ENCODE measurements around the gene GABRA4. TPM values are rescaled to one million over a fixed set of nuclear protein-coding genes. Genes with fewer than 3 reads are reported as not detected.

The GABRA4 gene
- polyA plus RNA-seq, 1 donor: 0.31 TPM

DNA sequence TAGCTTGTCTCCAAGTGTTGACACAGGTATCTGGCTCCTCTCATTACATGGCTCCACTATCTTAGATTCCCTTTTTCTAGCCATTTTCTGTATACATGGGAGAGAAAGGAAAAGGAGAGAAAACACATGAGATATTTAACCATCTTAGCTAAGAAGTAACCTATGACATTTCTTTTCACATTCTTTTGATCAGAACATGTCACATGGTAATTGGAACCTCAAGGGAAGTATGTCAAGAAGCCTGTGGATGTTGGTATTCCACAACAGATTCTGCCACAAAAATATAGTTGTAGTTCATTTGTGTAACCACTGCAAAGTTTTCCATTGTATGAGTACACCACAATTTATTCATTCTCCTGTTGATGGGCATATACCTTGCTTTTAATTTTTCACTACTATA, 19.3 kb upstream of the GABRA4 start:
- Histone ChIP-seq H3K27ac (ENCODE audit: low read length) (no peak overlapping the region), H3K4me1 (ENCODE audit: control insufficient read depth, insufficient read depth, low read length) (no peaks in the 10 kb centered on the region), H3K9me3 (ENCODE audit: control insufficient read depth, low read depth, low read length) (no peaks in the 10 kb centered on the region), H3K36me3 (ENCODE audit: control insufficient read depth, insufficient read depth, low read length) (no peaks in the 10 kb centered on the region), H3K27me3 (ENCODE audit: control insufficient read depth, insufficient read depth, low read length) (no peaks in the 10 kb centered on the region), H3K4me3 (ENCODE audit: low read length) (no peak overlapping the region)
- DNase-seq: no peak

DNA sequence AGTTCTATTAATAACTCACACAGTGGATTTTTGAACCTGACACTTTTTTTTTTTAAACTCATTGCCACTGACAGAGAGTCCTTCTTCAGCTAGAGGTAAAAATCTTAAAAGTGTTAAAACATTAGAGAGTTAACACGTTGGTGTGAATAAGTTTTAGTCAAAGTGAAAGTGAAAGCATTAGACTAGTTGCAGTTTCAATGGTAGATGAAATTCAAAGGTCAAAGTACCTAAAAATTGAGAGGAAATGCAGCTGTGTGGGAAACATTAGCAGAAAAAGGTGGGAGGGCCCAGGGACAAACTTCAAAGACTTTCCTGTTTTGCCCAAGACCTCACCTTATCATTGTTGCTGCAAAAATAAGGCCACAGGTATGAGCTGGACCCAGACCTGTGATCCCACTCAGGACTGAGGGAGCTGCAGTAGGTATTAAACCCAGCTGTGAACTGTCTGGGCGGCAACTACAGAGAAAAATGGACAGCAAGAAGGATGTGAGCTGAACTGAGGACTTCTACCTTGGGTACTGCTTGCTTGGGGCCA, 17.6 kb upstream of the GABRA4 start:
- Histone ChIP-seq H3K4me1 (ENCODE audit: control insufficient read depth, insufficient read depth, low read length) (no peaks in the 10 kb centered on the region), H3K27ac (ENCODE audit: low read length) (no peak overlapping the region), H3K36me3 (ENCODE audit: control insufficient read depth, insufficient read depth, low read length) (no peaks in the 10 kb centered on the region), H3K4me3 (ENCODE audit: low read length) (no peak overlapping the region), H3K9me3 (ENCODE audit: control insufficient read depth, low read depth, low read length) (no peaks in the 10 kb centered on the region), H3K27me3 (ENCODE audit: control insufficient read depth, insufficient read depth, low read length) (no peaks in the 10 kb centered on the region)
- DNase-seq: peak in 1 of 2 donors; percentile 69
- WGBS (ENCODE audit: insufficient coverage, low lambda C conversion rate): 0% methylated on average over 1 of the region's 2 CpGs

DNA sequence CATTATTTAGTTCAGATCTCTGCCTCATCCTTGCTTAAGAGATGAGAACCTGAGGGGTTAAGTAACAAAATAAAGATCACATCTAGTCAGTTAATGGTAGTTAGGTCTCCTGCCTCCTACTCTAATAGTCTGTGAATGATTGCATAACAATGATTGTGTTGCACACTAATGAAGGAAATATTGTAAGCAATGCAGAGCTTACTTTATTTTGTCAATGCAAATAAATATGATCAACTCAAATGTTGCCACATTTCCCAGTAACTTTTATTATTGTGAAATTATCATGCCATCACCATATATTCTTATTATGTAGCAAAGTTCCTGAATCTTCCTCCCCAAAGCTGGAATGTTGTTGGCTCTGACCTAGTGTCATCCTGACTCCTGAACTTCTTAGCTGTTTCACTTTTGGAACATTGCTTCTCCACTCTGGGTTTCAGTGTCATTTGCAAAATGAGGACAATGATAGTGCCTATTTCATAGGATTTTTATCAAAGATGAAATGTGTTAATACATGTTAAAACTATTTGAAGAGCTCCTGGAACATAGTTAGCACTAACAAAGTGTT, 17.0 kb upstream of the GABRA4 start:
- peak in 1 of 2 donors; percentile 3 for DNase-seq
- no peaks in the 10 kb centered on the region for H3K27me3 ChIP-seq (ENCODE audit: control insufficient read depth, insufficient read depth, low read length)
- no peak overlapping the region for H3K27ac ChIP-seq (ENCODE audit: low read length)
- H3K4me3 ChIP-seq (ENCODE audit: low read length): no peak overlapping the region
- no peaks in the 10 kb centered on the region for H3K4me1 ChIP-seq (ENCODE audit: control insufficient read depth, insufficient read depth, low read length)
- H3K36me3 ChIP-seq (ENCODE audit: control insufficient read depth, insufficient read depth, low read length): no peaks in the 10 kb centered on the region
- H3K9me3 ChIP-seq (ENCODE audit: control insufficient read depth, low read depth, low read length): no peaks in the 10 kb centered on the region

DNA sequence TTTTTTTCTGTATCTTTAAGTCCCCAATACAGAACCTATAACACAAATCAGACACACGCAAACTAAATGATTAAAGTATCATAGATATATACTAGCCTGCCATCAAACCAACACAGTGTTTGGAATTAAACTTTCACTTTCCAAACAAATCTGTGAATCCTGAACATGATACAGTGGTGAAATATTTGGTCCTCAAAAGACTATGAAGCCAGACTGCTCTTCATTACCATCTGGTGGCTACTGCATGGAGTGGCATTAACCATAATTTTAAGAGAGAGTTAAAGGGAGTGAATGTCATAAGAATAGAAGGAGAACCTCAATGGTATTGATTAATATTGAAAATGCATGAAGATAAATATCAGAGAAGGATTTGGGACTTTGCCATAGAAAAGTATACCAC, 9.2 kb upstream of the GABRA4 start:
- WGBS (ENCODE audit: insufficient coverage, low lambda C conversion rate): no CpG with 5 or more reads among the region's 1 CpG
- DNase-seq: no peak
- Histone ChIP-seq H3K9me3 (ENCODE audit: control insufficient read depth, low read depth, low read length) (no peaks in the 10 kb centered on the region), H3K27ac (ENCODE audit: low read length) (no peak overlapping the region), H3K36me3 (ENCODE audit: control insufficient read depth, insufficient read depth, low read length) (no peaks in the 10 kb centered on the region), H3K4me3 (ENCODE audit: low read length) (no peak overlapping the region), H3K27me3 (ENCODE audit: control insufficient read depth, insufficient read depth, low read length) (no peaks in the 10 kb centered on the region), H3K4me1 (ENCODE audit: control insufficient read depth, insufficient read depth, low read length) (no peaks in the 10 kb centered on the region)

GRCh38 chr4:47000406-47000805, 7.0 kb upstream of the GABRA4 start:
- no peak overlapping the region for H3K4me3 ChIP-seq (ENCODE audit: low read length)
- no CpG with 5 or more reads among the region's 1 CpG for WGBS (ENCODE audit: insufficient coverage, low lambda C conversion rate)
- no peak for DNase-seq
- H3K36me3 ChIP-seq (ENCODE audit: control insufficient read depth, insufficient read depth, low read length): no peaks in the 10 kb centered on the region
- no peaks in the 10 kb centered on the region for H3K4me1 ChIP-seq (ENCODE audit: control insufficient read depth, insufficient read depth, low read length)
- no peak overlapping the region for H3K27ac ChIP-seq (ENCODE audit: low read length)
- H3K9me3 ChIP-seq (ENCODE audit: control insufficient read depth, low read depth, low read length): no peaks in the 10 kb centered on the region
- H3K27me3 ChIP-seq (ENCODE audit: control insufficient read depth, insufficient read depth, low read length): peaks cover 1% of the 10 kb centered on the region

DNA sequence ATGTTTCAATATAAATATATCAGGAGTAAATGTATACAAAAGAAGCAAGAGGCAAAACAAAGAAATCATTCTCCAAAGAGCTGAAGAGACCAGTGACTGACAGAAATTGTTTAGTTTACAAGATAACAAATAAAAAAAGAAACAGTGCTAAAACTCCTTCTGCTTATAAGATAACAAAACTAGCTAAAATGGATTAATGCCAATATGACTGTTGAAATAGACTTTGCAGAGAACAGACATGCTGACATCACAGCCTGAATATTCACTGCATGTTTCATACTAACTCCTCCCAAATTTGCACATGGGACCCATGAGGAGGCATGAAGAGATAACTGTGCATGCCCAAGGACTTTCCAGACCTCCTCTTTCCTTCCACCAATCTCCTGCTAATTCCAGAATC, 6.2 kb upstream of the GABRA4 start:
- Histone ChIP-seq H3K9me3 (ENCODE audit: control insufficient read depth, low read depth, low read length) (no peaks in the 10 kb centered on the region), H3K27ac (ENCODE audit: low read length) (no peak overlapping the region), H3K27me3 (ENCODE audit: control insufficient read depth, insufficient read depth, low read length) (peaks cover 9% of the 10 kb centered on the region), H3K4me3 (ENCODE audit: low read length) (no peak overlapping the region), H3K4me1 (ENCODE audit: control insufficient read depth, insufficient read depth, low read length) (no peaks in the 10 kb centered on the region), H3K36me3 (ENCODE audit: control insufficient read depth, insufficient read depth, low read length) (no peaks in the 10 kb centered on the region)
- no peak for DNase-seq

GRCh38 chr4:46994007-46994405, 625 bp upstream of the GABRA4 start:
- Histone ChIP-seq H3K4me3 (ENCODE audit: low read length) (peak overlapping the region; percentile 45), H3K27me3 (ENCODE audit: control insufficient read depth, insufficient read depth, low read length) (peaks cover 38% of the 10 kb centered on the region), H3K9me3 (ENCODE audit: control insufficient read depth, low read depth, low read length) (no peaks in the 10 kb centered on the region), H3K36me3 (ENCODE audit: control insufficient read depth, insufficient read depth, low read length) (no peaks in the 10 kb centered on the region), H3K27ac (ENCODE audit: low read length) (no peak overlapping the region), H3K4me1 (ENCODE audit: control insufficient read depth, insufficient read depth, low read length) (peaks cover 7% of the 10 kb centered on the region)
- WGBS (ENCODE audit: insufficient coverage, low lambda C conversion rate): no CpG with 5 or more reads among the region's 14 CpGs
- DNase-seq: peak in 1 of 2 donors; percentile 11

DNA sequence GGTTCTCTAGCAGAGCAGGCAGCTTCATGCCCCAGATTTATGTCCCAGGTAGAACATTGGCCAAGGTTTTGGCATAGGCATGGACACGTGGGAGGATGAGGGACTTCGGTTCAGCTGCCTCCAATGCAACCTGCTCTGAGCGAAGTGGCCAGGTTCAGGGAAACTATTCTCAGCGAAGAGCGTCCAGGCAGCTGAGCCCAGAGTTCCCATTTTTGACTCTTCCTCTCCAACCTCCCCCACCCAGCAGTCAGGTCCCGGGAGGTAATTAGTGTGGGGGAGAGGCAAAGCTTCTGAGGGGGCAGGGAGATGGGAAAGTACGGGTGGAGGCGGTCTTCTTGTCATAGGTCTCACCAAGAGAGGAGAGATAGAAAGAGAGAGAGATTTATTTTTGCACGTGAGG, 1.0 kb downstream of the GABRA4 start:
- H3K4me1 ChIP-seq (ENCODE audit: control insufficient read depth, insufficient read depth, low read length): peaks cover 7% of the 10 kb centered on the region
- no peak overlapping the region for H3K27ac ChIP-seq (ENCODE audit: low read length)
- no peak overlapping the region for H3K4me3 ChIP-seq (ENCODE audit: low read length)
- H3K27me3 ChIP-seq (ENCODE audit: control insufficient read depth, insufficient read depth, low read length): peaks cover 38% of the 10 kb centered on the region
- no peaks in the 10 kb centered on the region for H3K36me3 ChIP-seq (ENCODE audit: control insufficient read depth, insufficient read depth, low read length)
- no peak for DNase-seq
- WGBS (ENCODE audit: insufficient coverage, low lambda C conversion rate): no CpG with 5 or more reads among the region's 9 CpGs
- H3K9me3 ChIP-seq (ENCODE audit: control insufficient read depth, low read depth, low read length): no peaks in the 10 kb centered on the region

DNA sequence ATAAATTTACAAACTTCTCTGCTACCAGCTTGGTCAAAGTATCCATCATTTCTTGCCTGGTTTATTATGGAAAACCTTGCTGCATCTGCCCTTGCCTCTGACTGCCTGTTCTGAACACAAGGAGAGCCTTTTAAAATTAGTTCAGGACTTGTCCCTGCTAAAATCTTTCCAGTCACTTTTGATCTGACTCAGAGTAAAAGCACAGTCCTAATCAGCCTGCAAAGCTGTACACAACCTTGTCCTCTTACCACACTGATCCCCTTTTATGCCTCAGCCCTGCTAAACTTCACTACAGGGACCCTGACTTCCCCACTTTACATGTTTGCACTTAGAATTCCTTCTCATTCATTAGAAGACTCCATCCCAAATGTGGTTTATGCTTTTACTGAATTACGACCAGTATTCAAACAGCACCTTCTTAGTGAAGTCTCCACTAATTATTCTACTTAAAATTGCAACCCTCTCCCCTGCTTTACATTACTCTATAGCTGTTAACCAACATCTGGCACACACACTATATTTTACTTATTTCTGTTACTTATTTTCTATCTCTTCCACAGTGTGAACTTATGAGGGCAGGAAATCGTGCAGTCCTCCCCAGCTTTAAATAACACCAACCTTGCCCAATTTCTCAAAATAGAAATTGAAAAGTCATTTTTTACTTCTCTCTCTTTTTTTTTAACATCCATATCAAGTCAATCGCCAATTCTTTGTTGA, 6.3 kb downstream of the GABRA4 start:
- peaks cover 4% of the 10 kb centered on the region for H3K27me3 ChIP-seq (ENCODE audit: control insufficient read depth, insufficient read depth, low read length)
- H3K4me1 ChIP-seq (ENCODE audit: control insufficient read depth, insufficient read depth, low read length): no peaks in the 10 kb centered on the region
- WGBS (ENCODE audit: insufficient coverage, low lambda C conversion rate): 81% methylated on average over 3 of the region's 3 CpGs
- no peaks in the 10 kb centered on the region for H3K36me3 ChIP-seq (ENCODE audit: control insufficient read depth, insufficient read depth, low read length)
- H3K9me3 ChIP-seq (ENCODE audit: control insufficient read depth, low read depth, low read length): no peaks in the 10 kb centered on the region
- no peak overlapping the region for H3K27ac ChIP-seq (ENCODE audit: low read length)
- no peak overlapping the region for H3K4me3 ChIP-seq (ENCODE audit: low read length)
- DNase-seq: no peak

DNA sequence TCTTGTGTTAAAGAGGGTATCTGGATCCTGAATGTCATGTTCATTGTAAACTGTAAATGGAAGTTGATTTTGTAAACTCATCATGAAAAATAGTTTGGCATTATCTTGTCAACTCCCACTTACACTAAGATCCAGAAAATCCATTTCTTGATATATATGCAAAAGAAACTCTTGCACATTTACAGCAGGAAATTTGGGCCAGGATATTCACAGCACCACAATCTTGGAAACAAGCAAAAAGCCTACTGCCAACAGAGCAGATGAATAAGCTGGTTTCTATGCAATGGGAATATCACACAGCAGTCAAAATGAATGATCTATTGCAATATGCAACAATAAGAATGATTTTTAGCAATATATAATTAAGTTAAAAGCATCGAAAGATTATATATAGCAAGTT, 8.6 kb downstream of the GABRA4 start:
- Histone ChIP-seq H3K36me3 (ENCODE audit: control insufficient read depth, insufficient read depth, low read length) (no peaks in the 10 kb centered on the region), H3K27ac (ENCODE audit: low read length) (no peak overlapping the region), H3K9me3 (ENCODE audit: control insufficient read depth, low read depth, low read length) (no peaks in the 10 kb centered on the region), H3K27me3 (ENCODE audit: control insufficient read depth, insufficient read depth, low read length) (no peaks in the 10 kb centered on the region), H3K4me1 (ENCODE audit: control insufficient read depth, insufficient read depth, low read length) (no peaks in the 10 kb centered on the region), H3K4me3 (ENCODE audit: low read length) (no peak overlapping the region)
- DNase-seq: no peak
- WGBS (ENCODE audit: insufficient coverage, low lambda C conversion rate): 100% methylated on average over 1 of the region's 1 CpG

GRCh38 chr4:46980851-46981250, 12.5 kb downstream of the GABRA4 start:
- 85% methylated on average over 2 of the region's 4 CpGs for WGBS (ENCODE audit: insufficient coverage, low lambda C conversion rate)
- no peak for DNase-seq
- H3K4me1 ChIP-seq (ENCODE audit: control insufficient read depth, insufficient read depth, low read length): no peaks in the 10 kb centered on the region
- H3K36me3 ChIP-seq (ENCODE audit: control insufficient read depth, insufficient read depth, low read length): no peaks in the 10 kb centered on the region
- no peak overlapping the region for H3K4me3 ChIP-seq (ENCODE audit: low read length)
- H3K27ac ChIP-seq (ENCODE audit: low read length): no peak overlapping the region
- no peaks in the 10 kb centered on the region for H3K9me3 ChIP-seq (ENCODE audit: control insufficient read depth, low read depth, low read length)
- H3K27me3 ChIP-seq (ENCODE audit: control insufficient read depth, insufficient read depth, low read length): no peaks in the 10 kb centered on the region

All from large intestine (tissue), 3 donors.